OCI-LY3 (cell line): ENCODE measurements around the gene NCLN.

Source experiments
- H2AFZ ChIP-seq: fragments of 200-600, 300-600 bp; shearing (Covaris generic); 2 replicates; pipeline ENCODE4 v1.6.0; 2014; ENCODE audit warnings: antibody characterized with exemption, low read depth, low read length
- H3K27ac ChIP-seq: fragments of 200-600, 300-600 bp; sonication (generic); 2 replicates; pipeline ENCODE4 v1.5.1; 2014; ENCODE audit warnings: mild to moderate bottlenecking, low read length, moderate library complexity, mixed read lengths
- H3K27me3 ChIP-seq: fragments of 200-600, 300-600 bp; sonication (generic); 2 replicates; pipeline ENCODE4 v1.6.1; 2014; ENCODE audit warnings: low read depth, low read length, mixed read lengths
- H3K36me3 ChIP-seq: fragments of 200-600, 300-600 bp; sonication (generic); replicated peaks from 2 replicates; pipeline ENCODE3; 2014; ENCODE audit warnings: low read depth, low read length, mixed read lengths
- H3K4me1 ChIP-seq: fragments of 300-600, 200-600 bp; sonication (generic); 2 replicates; pipeline ENCODE4 v1.6.1; 2014; ENCODE audit warnings: low read length, mixed read lengths
- H3K4me2 ChIP-seq: fragments of 200-600, 300-600 bp; sonication (generic); 2 replicates; pipeline ENCODE4 v1.6.1; 2014; ENCODE audit warnings: low read length, mixed read lengths
- H3K4me3 ChIP-seq: fragments of 300-600, 200-600 bp; sonication (generic); 2 replicates; pipeline ENCODE4 v1.5.1; 2014; ENCODE audit warnings: antibody characterized with exemption, mild to moderate bottlenecking, low read length, moderate library complexity
- H3K79me2 ChIP-seq: fragments of 300-600, 200-600 bp; shearing (Covaris generic); 2 replicates; pipeline ENCODE4 v1.6.1; 2014; ENCODE audit warnings: mild to moderate bottlenecking, low read length, mixed read lengths
- H3K9ac ChIP-seq: fragments of 300-600, 200-600 bp; shearing (Covaris generic); 2 replicates; pipeline ENCODE4 v1.6.0; 2014; ENCODE audit warnings: mild to moderate bottlenecking, low read length, moderate library complexity
- H3K9me3 ChIP-seq: fragments of 200-600, 300-600 bp; shearing (Covaris generic); 2 replicates; pipeline ENCODE4 v1.6.1; 2014; ENCODE audit warnings: low read length, mixed read lengths; ENCODE audit not compliant: insufficient read depth
- H4K20me1 ChIP-seq: fragments of 200-600, 300-600 bp; sonication (generic); 2 replicates; pipeline ENCODE4 v1.6.1; 2016; ENCODE audit warnings: low read length, mixed read lengths; ENCODE audit not compliant: insufficient read depth
- EZH2phosphoT487 ChIP-seq: fragments of 200-600 bp; shearing (Covaris generic); IDR thresholded peaks from 2 replicates; pipeline ENCODE4 v1.6.1; 2018; ENCODE audit warnings: antibody characterized with exemption, mixed run types, low read depth
- TF ChIP-seq, protein P1 (sequence below): fragments of 200-600, 300-600 bp; sonication (generic); IDR thresholded peaks from 2 replicates; pipeline ENCODE4 v1.5.1; 2014; ENCODE audit warnings: antibody characterized with exemption, low read length, low read depth

The NCLN gene

GRCh38 chr19:3253270-3253669, 67.5 kb downstream of the NCLN start:
- Histone ChIP-seq H3K9ac (no peak overlapping the region), H3K4me1 (no peaks in the 10 kb centered on the region), H4K20me1 (no peaks in the 10 kb centered on the region), H3K4me2 (no peak overlapping the region), H2AFZ (no peak overlapping the region), H3K27me3 (no peaks in the 10 kb centered on the region), H3K36me3 (no peaks in the 10 kb centered on the region), H3K79me2 (no peaks in the 10 kb centered on the region), H3K4me3 (no peak overlapping the region), H3K27ac (no peak overlapping the region), H3K9me3 (no peaks in the 10 kb centered on the region)
- TF ChIP-seq, protein P1, sequence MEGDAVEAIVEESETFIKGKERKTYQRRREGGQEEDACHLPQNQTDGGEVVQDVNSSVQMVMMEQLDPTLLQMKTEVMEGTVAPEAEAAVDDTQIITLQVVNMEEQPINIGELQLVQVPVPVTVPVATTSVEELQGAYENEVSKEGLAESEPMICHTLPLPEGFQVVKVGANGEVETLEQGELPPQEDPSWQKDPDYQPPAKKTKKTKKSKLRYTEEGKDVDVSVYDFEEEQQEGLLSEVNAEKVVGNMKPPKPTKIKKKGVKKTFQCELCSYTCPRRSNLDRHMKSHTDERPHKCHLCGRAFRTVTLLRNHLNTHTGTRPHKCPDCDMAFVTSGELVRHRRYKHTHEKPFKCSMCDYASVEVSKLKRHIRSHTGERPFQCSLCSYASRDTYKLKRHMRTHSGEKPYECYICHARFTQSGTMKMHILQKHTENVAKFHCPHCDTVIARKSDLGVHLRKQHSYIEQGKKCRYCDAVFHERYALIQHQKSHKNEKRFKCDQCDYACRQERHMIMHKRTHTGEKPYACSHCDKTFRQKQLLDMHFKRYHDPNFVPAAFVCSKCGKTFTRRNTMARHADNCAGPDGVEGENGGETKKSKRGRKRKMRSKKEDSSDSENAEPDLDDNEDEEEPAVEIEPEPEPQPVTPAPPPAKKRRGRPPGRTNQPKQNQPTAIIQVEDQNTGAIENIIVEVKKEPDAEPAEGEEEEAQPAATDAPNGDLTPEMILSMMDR: peak; percentile 10; the same call in 1 of the 2 replicates
- TF ChIP-seq EZH2phosphoT487: no peak

- H3K27ac ChIP-seq: no peak overlapping the region
- H2AFZ ChIP-seq: no peak overlapping the region
- H4K20me1 ChIP-seq: no peaks in the 10 kb centered on the region
- no peaks in the 10 kb centered on the region for H3K79me2 ChIP-seq
- H3K27me3 ChIP-seq: no peaks in the 10 kb centered on the region
- no peak overlapping the region for H3K4me3 ChIP-seq
- no peaks in the 10 kb centered on the region for H3K4me1 ChIP-seq
- TF ChIP-seq, protein P1: no peak
- TF ChIP-seq EZH2phosphoT487: no peak
- no peak overlapping the region for H3K4me2 ChIP-seq
- no peak overlapping the region for H3K9ac ChIP-seq
- H3K36me3 ChIP-seq: no peaks in the 10 kb centered on the region
- no peaks in the 10 kb centered on the region for H3K9me3 ChIP-seq
Measured at GRCh38 chr19:3254520-3254919, 68.8 kb downstream of the NCLN start.

DNA sequence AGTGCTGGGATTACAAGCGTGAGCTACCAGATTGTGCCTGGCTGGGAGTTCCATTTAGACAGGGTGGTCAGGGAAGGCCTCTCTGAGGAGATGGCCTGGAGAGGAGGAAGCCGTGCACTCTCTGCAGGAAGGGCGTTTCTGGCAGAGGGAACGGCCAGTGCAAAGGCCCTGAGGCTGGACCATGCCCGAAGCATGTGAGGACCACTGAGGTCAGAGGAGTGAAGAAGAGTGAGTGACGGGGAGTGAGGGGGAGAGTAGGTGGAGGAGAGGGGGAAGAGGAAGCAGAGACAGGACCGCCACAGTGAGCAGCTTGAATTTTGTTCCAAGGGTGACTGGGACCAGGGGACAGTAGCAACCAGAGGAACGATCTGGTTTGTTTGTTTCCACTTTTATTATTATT, 71.3 kb downstream of the NCLN start:
- H4K20me1 ChIP-seq: no peaks in the 10 kb centered on the region
- no peak overlapping the region for H2AFZ ChIP-seq
- H3K27me3 ChIP-seq: no peaks in the 10 kb centered on the region
- H3K4me1 ChIP-seq: no peaks in the 10 kb centered on the region
- H3K9ac ChIP-seq: no peak overlapping the region
- H3K36me3 ChIP-seq: no peaks in the 10 kb centered on the region
- TF ChIP-seq, protein P1: no peak
- no peak for TF ChIP-seq EZH2phosphoT487
- no peaks in the 10 kb centered on the region for H3K79me2 ChIP-seq
- no peak overlapping the region for H3K4me2 ChIP-seq
- no peak overlapping the region for H3K4me3 ChIP-seq
- H3K9me3 ChIP-seq: no peaks in the 10 kb centered on the region
- H3K27ac ChIP-seq: no peak overlapping the region
